ENCODE measurements around the gene CITED1.

DNA sequence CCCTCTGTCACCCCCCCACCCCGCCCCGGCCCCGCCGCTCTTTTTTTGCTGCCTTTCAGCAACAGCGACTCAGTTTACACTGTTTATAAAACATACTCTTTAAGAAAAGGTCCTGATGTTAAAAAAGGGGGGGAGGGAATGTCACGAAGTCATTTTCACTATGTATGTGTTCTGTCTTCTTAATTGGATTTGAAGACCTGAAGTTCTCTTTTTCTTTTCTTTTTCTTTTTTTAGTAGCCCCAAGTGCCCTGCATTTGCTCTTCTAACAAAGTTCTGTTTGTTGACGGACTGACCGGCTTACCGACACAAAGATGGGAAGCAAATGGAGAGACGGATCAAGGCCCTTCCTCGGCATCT is 2.5 kb upstream of the CITED1 start:
- TF ChIP-seq POLR2AphosphoS5 (IDR thresholded peaks at IDR 0.05) (no peak), EP300 (IDR thresholded peaks at IDR 0.05) (no peak)
